HCT116 (cell line): ENCODE measurements around the gene CCRL2. TPM values are rescaled to one million over a fixed set of nuclear protein-coding genes. Genes with fewer than 3 reads are reported as not detected.

Source experiments
- ATAC-seq: fragments of 200-7000 bp; cut with Tn5 transposase; 2 replicates; pipeline ENCODE4 v1.9.1; 2020; ENCODE audit warnings: mild to moderate bottlenecking, moderate library complexity
- BruUV-seq: library from RNA; stranded (reverse); fragments of 400-500 nt; replicated peaks from 2 replicates; lab custom pipeline; 2021; lab: Mats Ljungman, UMichigan
- CTCF ChIA-PET: fragments of 300-600 bp; sonication (Branson Sonifier 250); formaldehyde crosslinking; loops from one replicate; lab custom pipeline; 2021; ENCODE audit warnings: antibody characterized with exemption; lab: Charles Lee
- POLR2A ChIA-PET: fragments of 300-600, 350-600 bp; sonication (Branson Sonifier 250); formaldehyde crosslinking; loops from one replicate; lab custom pipeline; 2021; ENCODE audit warnings: antibody characterized with exemption; lab: Charles Lee
- RAD21 ChIA-PET, 2 experiments: fragments of 300-600 bp; sonication (Branson Sonifier 250); formaldehyde crosslinking; loops; one replicate each; lab custom pipeline; 2023; ENCODE audit warnings: low total read pairs in 2 of 2; ENCODE audit not compliant: uncharacterized antibody in 2 of 2, unreplicated experiment in 2 of 2, low non-redundant PET in 1 of 2; lab: Charles Lee
- DNase-seq: peaks from one replicate; pipeline ENCODE4 v3.0.0-alpha.2; 2010; ENCODE audit warnings: low read depth, low spot score
- H2AFZ ChIP-seq: fragments of 200-600 bp; shearing (Covaris generic), sonication (generic); 2 replicates; pipeline ENCODE4 v1.6.1; 2017; ENCODE audit warnings: low read depth, mixed run types, mixed read lengths, antibody characterized with exemption, low read length; ENCODE audit not compliant: poor library complexity, severe bottlenecking
- H3K27ac ChIP-seq: 2 replicates; pipeline ENCODE4 v1.5.1; 2012; ENCODE audit warnings: low read depth, low read length
- H3K27me3 ChIP-seq: fragments of 200-600 bp; sonication (generic); 2 replicates; pipeline ENCODE4 v1.6.1; 2016; ENCODE audit warnings: mixed run types, low read length, mixed read lengths; ENCODE audit not compliant: insufficient read depth
- H3K36me3 ChIP-seq, 2 experiments: fragments of 200-500 bp in 1 of 2; fragments of 200-600 bp in 1 of 2; sonication (Bioruptor generic) in 1 of 2; sonication (generic) in 1 of 2; 2 replicates each; pipeline versions ENCODE4 v1.5.1 to v1.6.1; 2014 to 2016; ENCODE audit warnings: low read length in 2 of 2, inconsistent platforms in 1 of 2, mixed read lengths in 1 of 2, mixed run types in 1 of 2; ENCODE audit not compliant: insufficient read depth in 2 of 2, control insufficient read depth in 1 of 2
- H3K4me1 ChIP-seq, 2 experiments: fragments of 200-600 bp in 1 of 2; sonication (generic) in 1 of 2; 2 replicates each; pipeline versions ENCODE4 v1.5.1 to v1.6.1; 2012 to 2017; ENCODE audit warnings: low read length in 2 of 2, inconsistent platforms in 1 of 2, mild to moderate bottlenecking in 1 of 2, mixed read lengths in 1 of 2, mixed run types in 1 of 2, moderate library complexity in 1 of 2; ENCODE audit not compliant: insufficient read depth in 2 of 2, control insufficient read depth in 1 of 2
- H3K4me2 ChIP-seq: fragments of 200-600 bp; sonication (generic); 2 replicates; pipeline ENCODE4 v1.6.1; 2017; ENCODE audit warnings: mixed run types, low read length, mixed read lengths
- H3K4me3 ChIP-seq, 2 experiments: fragments of 200-600 bp in 1 of 2; sonication (generic) in 1 of 2; replicated peaks in 1 of 2; 2 replicates each; pipeline ENCODE4 v1.5.1; 2011 to 2016; ENCODE audit warnings: low read length in 2 of 2, control low read depth in 1 of 2, low read depth in 1 of 2, mild to moderate bottlenecking in 1 of 2, mixed read lengths in 1 of 2, mixed run types in 1 of 2
- H3K79me2 ChIP-seq: fragments of 200-600 bp; sonication (generic); 2 replicates; pipeline ENCODE4 v1.6.1; 2017; ENCODE audit warnings: mild to moderate bottlenecking, mixed run types, low read length, moderate library complexity, mixed read lengths; ENCODE audit not compliant: insufficient read depth
- H3K9ac ChIP-seq: fragments of 200-600 bp; sonication (generic); 2 replicates; pipeline ENCODE4 v1.6.1; 2016; ENCODE audit warnings: low read length, mixed read lengths
- H3K9me2 ChIP-seq: fragments of 200-600 bp; sonication (generic), shearing (Covaris generic); 2 replicates; pipeline ENCODE4 v1.6.1; 2017; ENCODE audit warnings: mixed run types, mild to moderate bottlenecking, moderate library complexity; ENCODE audit not compliant: insufficient read depth
- H3K9me3 ChIP-seq, 2 experiments: fragments of 200-500 bp in 1 of 2; fragments of 200-600 bp in 1 of 2; sonication (Bioruptor generic) in 1 of 2; sonication (generic) in 1 of 2; 2 replicates each; pipeline ENCODE4 v1.6.1; 2014 to 2017; ENCODE audit warnings: low read length in 2 of 2, mixed read lengths in 2 of 2, inconsistent platforms in 1 of 2, low read depth in 1 of 2, mild to moderate bottlenecking in 1 of 2, mixed run types in 1 of 2, moderate library complexity in 1 of 2; ENCODE audit not compliant: control insufficient read depth in 1 of 2, insufficient read depth in 1 of 2
- H4K20me1 ChIP-seq: fragments of 200-600 bp; sonication (generic), shearing (Covaris generic); 2 replicates; pipeline ENCODE4 v1.6.1; 2017; ENCODE audit warnings: mixed run types, mild to moderate bottlenecking, moderate library complexity; ENCODE audit not compliant: insufficient read depth
- ATF3 ChIP-seq: IDR thresholded peaks from 2 replicates; pipeline ENCODE4 v1.6.1; 2012
- CBX3 ChIP-seq: IDR thresholded peaks from 2 replicates; pipeline ENCODE4 v1.6.1; 2012; ENCODE audit warnings: low read depth
- ELF1 ChIP-seq: IDR thresholded peaks from 2 replicates; pipeline ENCODE4 v1.6.1; 2012; ENCODE audit warnings: low read depth, borderline replicate concordance
- EZH2 ChIP-seq: fragments of 200-600 bp; sonication (generic); IDR thresholded peaks from 2 replicates; pipeline ENCODE4 v1.6.1; 2017; ENCODE audit warnings: antibody characterized with exemption, mixed run types
- MAX ChIP-seq: IDR thresholded peaks from 2 replicates; pipeline ENCODE4 v1.6.1; 2012
- POLR2AphosphoS5 ChIP-seq: IDR thresholded peaks from 2 replicates; pipeline ENCODE4 v1.6.1; 2011; ENCODE audit warnings: mild to moderate bottlenecking, low read depth, low read length, moderate library complexity
- RAD21 ChIP-seq: IDR thresholded peaks from 2 replicates; pipeline ENCODE4 v1.6.1; 2012; ENCODE audit warnings: low read depth, mild to moderate bottlenecking
- REST ChIP-seq: IDR thresholded peaks from 2 replicates; pipeline ENCODE4 v1.6.1; 2012; ENCODE audit warnings: low read depth
- SP1 ChIP-seq: IDR thresholded peaks from 2 replicates; pipeline ENCODE4 v1.6.1; 2012; ENCODE audit warnings: low read depth
- SRF ChIP-seq: IDR thresholded peaks from 2 replicates; pipeline ENCODE4 v1.6.1; 2012; ENCODE audit warnings: low read depth
- TCF7L2 ChIP-seq: IDR thresholded peaks from 2 replicates; pipeline ENCODE4 v1.7.0; 2011; ENCODE audit warnings: borderline replicate concordance, inconsistent platforms; ENCODE audit not compliant: insufficient read depth, insufficient read length; ENCODE audit errors: extremely low read depth
- YY1 ChIP-seq: IDR thresholded peaks from 2 replicates; pipeline ENCODE4 v1.6.1; 2011; ENCODE audit warnings: low read length, low read depth, moderate library complexity, mild to moderate bottlenecking; ENCODE audit not compliant: insufficient replicate concordance; ENCODE audit errors: extremely low read depth
- ZFX ChIP-seq: fragments of 450-650 bp; IDR thresholded peaks from 2 replicates; pipeline ENCODE4 v1.6.1; 2017
- ZNF274 ChIP-seq: fragments of 200-500 bp; sonication (Bioruptor generic); IDR thresholded peaks from 2 replicates; pipeline ENCODE4 v1.6.1; 2014; ENCODE audit warnings: mild to moderate bottlenecking, low read depth, low read length, inconsistent platforms
- intact Hi-C: fragments of 100-400 bp; cut with micrococcal nuclease; formaldehyde crosslinking; loops from 2 replicates; pipeline ENCODE4 v1.10.0; 2022
- total RNA-seq: library from RNA; stranded (reverse); gene quantifications from one replicate; pipeline ENCODE4 v1.2.1, GENCODE V29; 2021; ENCODE audit not compliant: unreplicated experiment
- TF ChIP-seq, protein P1 (sequence below), 3 experiments: fragments of 200-600 bp in 1 of 3; sonication (generic) in 1 of 3; IDR thresholded peaks in 2 of 3; conservative IDR thresholded peaks in 1 of 3; 2 replicates each; pipeline ENCODE4 v1.5.1; 2012 to 2017; ENCODE audit warnings: low read depth in 2 of 3, low read length in 2 of 3, antibody characterized with exemption in 1 of 3, borderline replicate concordance in 1 of 3, control low read depth in 1 of 3, mild to moderate bottlenecking in 1 of 3, mixed read lengths in 1 of 3, mixed run types in 1 of 3, moderate library complexity in 1 of 3; ENCODE audit not compliant: insufficient read depth in 1 of 3
- TF ChIP-seq, protein P2 (sequence below): IDR thresholded peaks from 2 replicates; pipeline ENCODE4 v1.6.1; 2011; ENCODE audit warnings: mild to moderate bottlenecking, low read length, moderate library complexity; ENCODE audit not compliant: insufficient replicate concordance; ENCODE audit errors: extremely low read depth

The CCRL2 gene
- total RNA-seq, 1 experiment from 2014 or later = not detected

- H3K27ac ChIP-seq = no peak overlapping the region
- CTCF ChIA-PET = interaction anchor here (1.3 kb wide), 1 partner anchor 178 kb away, joined by 3 read pairs; no protein-coding TSS in a partner anchor
- no TSS peak for BruUV-seq
- no peaks in the 10 kb centered on the region for H3K9me3 ChIP-seq
- no peak for DNase-seq
- TF ChIP-seq ZFX (no peak), TCF7L2 (no peak), EZH2 (no peak), SP1 (no peak), SRF (no peak), REST (no peak), RAD21 (no peak), POLR2AphosphoS5 (no peak), ZNF274 (no peak), YY1 (no peak), MAX (no peak), ATF3 (no peak), CBX3 (no peak), ELF1 (no peak)
- TF ChIP-seq, protein P1, sequence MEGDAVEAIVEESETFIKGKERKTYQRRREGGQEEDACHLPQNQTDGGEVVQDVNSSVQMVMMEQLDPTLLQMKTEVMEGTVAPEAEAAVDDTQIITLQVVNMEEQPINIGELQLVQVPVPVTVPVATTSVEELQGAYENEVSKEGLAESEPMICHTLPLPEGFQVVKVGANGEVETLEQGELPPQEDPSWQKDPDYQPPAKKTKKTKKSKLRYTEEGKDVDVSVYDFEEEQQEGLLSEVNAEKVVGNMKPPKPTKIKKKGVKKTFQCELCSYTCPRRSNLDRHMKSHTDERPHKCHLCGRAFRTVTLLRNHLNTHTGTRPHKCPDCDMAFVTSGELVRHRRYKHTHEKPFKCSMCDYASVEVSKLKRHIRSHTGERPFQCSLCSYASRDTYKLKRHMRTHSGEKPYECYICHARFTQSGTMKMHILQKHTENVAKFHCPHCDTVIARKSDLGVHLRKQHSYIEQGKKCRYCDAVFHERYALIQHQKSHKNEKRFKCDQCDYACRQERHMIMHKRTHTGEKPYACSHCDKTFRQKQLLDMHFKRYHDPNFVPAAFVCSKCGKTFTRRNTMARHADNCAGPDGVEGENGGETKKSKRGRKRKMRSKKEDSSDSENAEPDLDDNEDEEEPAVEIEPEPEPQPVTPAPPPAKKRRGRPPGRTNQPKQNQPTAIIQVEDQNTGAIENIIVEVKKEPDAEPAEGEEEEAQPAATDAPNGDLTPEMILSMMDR (IDR thresholded peaks at IDR 0.05 in 2 of 3, conservative IDR thresholded peaks at IDR 0.05 in 1 of 3; ENCODE audit: borderline replicate concordance in 1 of 3, insufficient read depth in 1 of 3, low read depth in 2 of 3, low read length in 2 of 3) = no peak
- TF ChIP-seq, protein P2, sequence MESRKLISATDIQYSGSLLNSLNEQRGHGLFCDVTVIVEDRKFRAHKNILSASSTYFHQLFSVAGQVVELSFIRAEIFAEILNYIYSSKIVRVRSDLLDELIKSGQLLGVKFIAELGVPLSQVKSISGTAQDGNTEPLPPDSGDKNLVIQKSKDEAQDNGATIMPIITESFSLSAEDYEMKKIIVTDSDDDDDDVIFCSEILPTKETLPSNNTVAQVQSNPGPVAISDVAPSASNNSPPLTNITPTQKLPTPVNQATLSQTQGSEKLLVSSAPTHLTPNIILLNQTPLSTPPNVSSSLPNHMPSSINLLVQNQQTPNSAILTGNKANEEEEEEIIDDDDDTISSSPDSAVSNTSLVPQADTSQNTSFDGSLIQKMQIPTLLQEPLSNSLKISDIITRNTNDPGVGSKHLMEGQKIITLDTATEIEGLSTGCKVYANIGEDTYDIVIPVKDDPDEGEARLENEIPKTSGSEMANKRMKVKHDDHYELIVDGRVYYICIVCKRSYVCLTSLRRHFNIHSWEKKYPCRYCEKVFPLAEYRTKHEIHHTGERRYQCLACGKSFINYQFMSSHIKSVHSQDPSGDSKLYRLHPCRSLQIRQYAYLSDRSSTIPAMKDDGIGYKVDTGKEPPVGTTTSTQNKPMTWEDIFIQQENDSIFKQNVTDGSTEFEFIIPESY = no peak
- TF ChIP-seq, all 23 proteins: peak for 0
- H3K9me2 ChIP-seq = no peaks in the 10 kb centered on the region
- H3K9ac ChIP-seq = no peak overlapping the region
- H3K36me3 ChIP-seq = no peaks in the 10 kb centered on the region
- ChIA-PET RAD21 (no interaction called here), POLR2A (no interaction called here)
- H3K4me3 ChIP-seq = no peak overlapping the region
- H3K4me1 ChIP-seq = peaks cover 0 to 3% of the 10 kb centered on the region in 2 experiments; a peak in 1 of 4 replicates
- H3K27me3 ChIP-seq = peaks cover 6% of the 10 kb centered on the region; the same call in 1 of the 2 replicates
- no peak for ATAC-seq
- no peaks in the 10 kb centered on the region for H4K20me1 ChIP-seq
- no peak overlapping the region for H3K4me2 ChIP-seq
- no peak overlapping the region for H2AFZ ChIP-seq
- intact Hi-C loops = no loop called here
- H3K79me2 ChIP-seq = no peaks in the 10 kb centered on the region
These were observed 26.4 kb upstream of the CCRL2 start for GRCh38 chr3:46380471-46381221.
